Measurements from ENCODE around the gene CCDC154. TPM values are rescaled to one million over a fixed set of nuclear protein-coding genes. Genes with fewer than 3 reads are reported as not detected.

The CCDC154 gene
- total and polyA plus RNA-seq, 2 donors (not counting 1 experiment from before 2014, with no cell fraction given), result 12.4 to 22.9 TPM

DNA sequence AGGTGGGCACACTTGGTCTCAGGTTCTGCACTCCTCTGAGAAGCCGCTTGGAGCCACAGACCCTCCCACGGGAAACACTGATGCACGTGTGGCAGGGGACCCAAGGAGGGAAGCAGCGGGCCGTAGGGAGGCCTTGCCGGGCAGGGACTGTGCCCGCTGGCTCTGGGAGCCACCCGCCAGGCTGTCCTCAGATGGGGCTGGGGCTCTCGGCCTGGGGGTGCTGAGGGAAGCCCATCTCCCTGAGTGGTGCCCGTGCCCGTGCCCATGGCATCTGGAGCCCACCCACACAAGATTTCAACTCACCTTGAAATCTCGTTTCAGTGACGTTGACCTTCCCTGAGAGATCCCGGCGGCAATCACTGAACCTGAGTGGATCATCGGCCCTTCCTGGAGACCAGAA is 12.6 kb upstream of the CCDC154 start:
- peak overlapping the region; percentile 70 for H3K4me2 ChIP-seq (replicated peaks; ENCODE audit: low read depth, low read length, poor library complexity, severe bottlenecking)
- Mint-ChIP-seq H3K9me3 (ENCODE audit: insufficient read depth) (no peaks in the 10 kb centered on the region), H3K4me3 (no peak overlapping the region), H3K27ac (no peak overlapping the region), H3K27me3 (no peaks in the 10 kb centered on the region), H3K4me1 (peaks cover 28% of the 10 kb centered on the region)
- peak overlapping the region in 1 of 5 experiments; percentile 38 for H3K4me3 ChIP-seq (ENCODE audit: control extremely low read depth in 1 of 5, extremely low read depth in 1 of 5, insufficient read depth in 1 of 5, low read depth in 2 of 5, low read length in 4 of 5)
- CTCF ChIA-PET, result interaction anchor here (0.8 kb wide), 1 partner anchor 11 kb away, joined by 3 read pairs; no protein-coding TSS in a partner anchor
- TF ChIP-seq, protein P1, sequence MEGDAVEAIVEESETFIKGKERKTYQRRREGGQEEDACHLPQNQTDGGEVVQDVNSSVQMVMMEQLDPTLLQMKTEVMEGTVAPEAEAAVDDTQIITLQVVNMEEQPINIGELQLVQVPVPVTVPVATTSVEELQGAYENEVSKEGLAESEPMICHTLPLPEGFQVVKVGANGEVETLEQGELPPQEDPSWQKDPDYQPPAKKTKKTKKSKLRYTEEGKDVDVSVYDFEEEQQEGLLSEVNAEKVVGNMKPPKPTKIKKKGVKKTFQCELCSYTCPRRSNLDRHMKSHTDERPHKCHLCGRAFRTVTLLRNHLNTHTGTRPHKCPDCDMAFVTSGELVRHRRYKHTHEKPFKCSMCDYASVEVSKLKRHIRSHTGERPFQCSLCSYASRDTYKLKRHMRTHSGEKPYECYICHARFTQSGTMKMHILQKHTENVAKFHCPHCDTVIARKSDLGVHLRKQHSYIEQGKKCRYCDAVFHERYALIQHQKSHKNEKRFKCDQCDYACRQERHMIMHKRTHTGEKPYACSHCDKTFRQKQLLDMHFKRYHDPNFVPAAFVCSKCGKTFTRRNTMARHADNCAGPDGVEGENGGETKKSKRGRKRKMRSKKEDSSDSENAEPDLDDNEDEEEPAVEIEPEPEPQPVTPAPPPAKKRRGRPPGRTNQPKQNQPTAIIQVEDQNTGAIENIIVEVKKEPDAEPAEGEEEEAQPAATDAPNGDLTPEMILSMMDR (IDR thresholded peaks at IDR 0.05), result no peak
- no peak for TF ChIP-seq EZH2 (IDR thresholded peaks at IDR 0.05; ENCODE audit: borderline replicate concordance, insufficient read depth, low read depth, low read length, poor library complexity, severe bottlenecking)
- intact Hi-C loops (cut with micrococcal nuclease), result no loop called here
- H3K27ac ChIP-seq (ENCODE audit: low read length in 2 of 2), result peak overlapping the region in 1 of 2 donors; percentile 98
- peaks cover 0 to 76% of the 10 kb centered on the region in 2 experiments for H3K36me3 ChIP-seq (replicated peaks in 1 of 2; ENCODE audit: control extremely low read depth in 1 of 2, control insufficient read depth in 1 of 2, extremely low read depth in 1 of 2, insufficient read depth in 2 of 2, low read length in 1 of 2)
- POLR2A ChIA-PET, result no interaction called here
- DNase-seq, result no peak
- peaks cover 31 to 34% of the 10 kb centered on the region in 2 donors for H3K4me1 ChIP-seq (ENCODE audit: control insufficient read depth in 2 of 2, insufficient read depth in 2 of 2, low read length in 2 of 2)
- H4K20me1 ChIP-seq (ENCODE audit: control insufficient read depth, insufficient read depth, low read length, poor library complexity, severe bottlenecking), result no peaks in the 10 kb centered on the region
- no peaks in the 10 kb centered on the region for H3K27me3 ChIP-seq (replicated peaks in 1 of 4; ENCODE audit: control extremely low read depth in 1 of 4, control insufficient read depth in 3 of 4, insufficient read depth in 4 of 4, low read length in 3 of 4)
- H2AFZ ChIP-seq (ENCODE audit: insufficient read depth, low read depth, low read length, poor library complexity, severe bottlenecking), result no peak overlapping the region
- H3K9ac ChIP-seq (ENCODE audit: low read length), result no peak overlapping the region
- H3K9me3 ChIP-seq (ENCODE audit: control extremely low read depth in 1 of 3, control insufficient read depth in 2 of 3, insufficient read depth in 1 of 3, low read length in 2 of 3), result peaks cover 0 to 3% (median 0%) of the 10 kb centered on the region in 3 donors
- WGBS (ENCODE audit: insufficient coverage), result 86% methylated on average over 16 of the region's 16 CpGs
- peaks cover 73% of the 10 kb centered on the region for H3K79me2 ChIP-seq (ENCODE audit: control insufficient read depth, insufficient read depth, low read length)
- no peak for ATAC-seq (ENCODE audit: low read depth)

DNA sequence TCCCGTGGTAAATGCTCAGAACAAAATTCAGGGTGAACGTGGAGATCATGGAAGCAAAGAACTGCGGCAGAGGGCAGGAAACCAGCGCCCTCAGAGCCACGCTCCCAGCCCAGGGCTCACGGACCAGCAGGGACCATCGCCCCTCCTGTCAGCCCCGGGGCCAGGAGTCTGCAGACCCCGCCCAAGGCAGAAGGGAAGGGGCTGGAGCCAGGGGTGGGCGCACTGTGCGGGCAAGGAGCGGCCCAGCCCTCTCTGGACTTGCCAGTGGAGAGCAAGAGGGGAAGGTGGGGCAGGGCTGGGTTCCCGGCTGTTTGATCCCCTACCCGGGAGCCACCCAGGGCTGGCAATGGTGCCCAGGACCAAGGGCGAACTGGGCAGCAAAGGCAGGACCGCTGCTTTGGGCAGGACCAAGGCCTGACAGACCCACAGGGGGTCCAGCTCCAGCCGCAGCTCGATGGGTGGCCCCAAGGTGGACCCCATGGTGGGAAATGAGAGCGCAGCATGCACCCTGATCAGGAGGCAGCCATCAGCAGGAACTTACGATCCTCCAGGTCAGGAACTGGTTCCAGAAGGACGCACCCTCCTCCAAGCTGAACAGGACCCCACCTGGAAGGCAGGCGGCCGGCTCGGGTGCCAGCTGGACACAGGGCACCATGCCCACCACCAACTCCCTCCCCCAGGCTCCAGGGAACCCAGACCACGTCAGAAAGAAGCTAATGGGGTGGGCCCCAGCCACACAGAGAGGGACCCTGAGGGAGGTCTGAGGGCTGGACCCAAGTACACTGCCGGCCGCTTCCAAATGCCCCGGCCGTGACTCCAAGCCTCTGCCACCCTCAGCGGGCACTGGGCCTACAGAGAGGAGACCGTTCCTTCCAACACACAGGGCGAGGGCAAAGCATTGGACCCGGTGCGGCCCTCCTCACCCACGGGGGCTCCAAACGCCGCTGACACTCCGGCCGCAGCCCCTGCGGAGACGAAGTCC is 11.1 kb upstream of the CCDC154 start:
- ChIA-PET POLR2A (no interaction called here), CTCF (no interaction called here)
- H3K27ac Mint-ChIP-seq, result no peak overlapping the region
- no peak for ATAC-seq (ENCODE audit: low read depth)
- peaks cover 31 to 34% of the 10 kb centered on the region in 2 donors for H3K4me1 ChIP-seq (ENCODE audit: control insufficient read depth in 2 of 2, insufficient read depth in 2 of 2, low read length in 2 of 2)
- no peak overlapping the region for H2AFZ ChIP-seq (ENCODE audit: insufficient read depth, low read depth, low read length, poor library complexity, severe bottlenecking)
- no peak overlapping the region for H3K4me2 ChIP-seq (replicated peaks; ENCODE audit: low read depth, low read length, poor library complexity, severe bottlenecking)
- H3K4me3 ChIP-seq (ENCODE audit: control extremely low read depth in 1 of 5, extremely low read depth in 1 of 5, insufficient read depth in 1 of 5, low read depth in 2 of 5, low read length in 4 of 5), result no peak overlapping the region
- intact Hi-C loops (cut with micrococcal nuclease), result no loop called here
- peaks cover 24% of the 10 kb centered on the region for H3K4me1 Mint-ChIP-seq
- H3K79me2 ChIP-seq (ENCODE audit: control insufficient read depth, insufficient read depth, low read length), result peaks cover 58% of the 10 kb centered on the region
- no peak overlapping the region for H3K4me3 Mint-ChIP-seq
- no peak overlapping the region for H3K9ac ChIP-seq (ENCODE audit: low read length)
- H3K27me3 ChIP-seq (replicated peaks in 1 of 4; ENCODE audit: control extremely low read depth in 1 of 4, control insufficient read depth in 3 of 4, insufficient read depth in 4 of 4, low read length in 3 of 4), result no peaks in the 10 kb centered on the region
- H3K9me3 Mint-ChIP-seq (ENCODE audit: insufficient read depth), result no peaks in the 10 kb centered on the region
- no peaks in the 10 kb centered on the region for H3K27me3 Mint-ChIP-seq
- no peaks in the 10 kb centered on the region for H3K9me3 ChIP-seq (ENCODE audit: control extremely low read depth in 1 of 3, control insufficient read depth in 2 of 3, insufficient read depth in 1 of 3, low read length in 2 of 3)
- H3K36me3 ChIP-seq (replicated peaks in 1 of 2; ENCODE audit: control extremely low read depth in 1 of 2, control insufficient read depth in 1 of 2, extremely low read depth in 1 of 2, insufficient read depth in 2 of 2, low read length in 1 of 2), result peaks cover 0 to 76% of the 10 kb centered on the region in 2 experiments
- H3K27ac ChIP-seq (ENCODE audit: low read length in 2 of 2), result no peak overlapping the region
- no peak for TF ChIP-seq EZH2 (IDR thresholded peaks at IDR 0.05; ENCODE audit: borderline replicate concordance, insufficient read depth, low read depth, low read length, poor library complexity, severe bottlenecking)
- TF ChIP-seq, protein P1 (IDR thresholded peaks at IDR 0.05), result no peak
- 97% methylated on average over 37 of the region's 41 CpGs for WGBS (ENCODE audit: insufficient coverage)
- DNase-seq, result no peak
- no peaks in the 10 kb centered on the region for H4K20me1 ChIP-seq (ENCODE audit: control insufficient read depth, insufficient read depth, low read length, poor library complexity, severe bottlenecking)
